ENCODE results near the gene G6PC1.

GRCh38 chr17:42877037-42877436 is 23.6 kb upstream of the G6PC1 start:
- TF ChIP-seq SUZ12 (IDR thresholded peaks at IDR 0.05; ENCODE audit: extremely low read depth, insufficient read depth, insufficient read length), result no peak
- TF ChIP-seq ZNF274 (IDR thresholded peaks at IDR 0.05; ENCODE audit: low read depth, low read length), result no peak
- TF ChIP-seq YY1 (IDR thresholded peaks at IDR 0.05; ENCODE audit: insufficient read depth, insufficient read length), result no peak
